GM12878 (cell line): ENCODE data around the gene PDGFA. TPM values are rescaled to one million over a fixed set of nuclear protein-coding genes. Genes with fewer than 3 reads are reported as not detected.

Experiments used
- ATAC-seq: fragments of 200-7000 bp; cut with Tn5 transposase; 3 replicates; pipeline ENCODE4 v1.9.1; 2020; ENCODE audit warnings: mild to moderate bottlenecking, moderate library complexity
- BruUV-seq: library from RNA; stranded (reverse); fragments of 400-500 nt; replicated peaks from 2 replicates; lab custom pipeline; 2021; lab: Mats Ljungman, UMichigan
- CTCF ChIA-PET: fragments of 300-600 bp; sonication (Branson Sonifier 250); formaldehyde crosslinking; extraction: SDS; loops from one replicate; lab custom pipeline; 2021; ENCODE audit warnings: inconsistent platforms; lab: Yijun Ruan, JAX
- POLR2A ChIA-PET: fragments of 350-600 bp; formaldehyde crosslinking; extraction: SDS; loops from one replicate; lab custom pipeline; 2021; ENCODE audit warnings: inconsistent platforms; lab: Charles Lee
- RAD21 ChIA-PET: fragments of 300-600 bp; sonication (Branson Sonifier 250); formaldehyde crosslinking; loops from one replicate; lab custom pipeline; 2023; ENCODE audit warnings: antibody characterized with exemption; ENCODE audit not compliant: unreplicated experiment; lab: Charles Lee
- SMC1A ChIA-PET: fragments of 300-600 bp; sonication (Branson Sonifier 250); formaldehyde crosslinking; loops from one replicate; lab custom pipeline; 2023; ENCODE audit not compliant: unreplicated experiment, uncharacterized antibody; lab: Charles Lee
- DNase-seq: peaks from one replicate; pipeline ENCODE4 v3.0.0-alpha.2; 2011; ENCODE audit warnings: low read depth, low spot score
- FAIRE-seq: peaks from 3 replicates; lab custom pipeline; 2011; peaks lifted over from hg19 to GRCh38; lab: Jason Lieb, UNC
- H2AFZ ChIP-seq: 2 replicates; pipeline ENCODE4 v1.6.0; 2011; ENCODE audit warnings: low read depth, low read length, control low read depth; ENCODE audit not compliant: control insufficient read depth
- H3K27ac ChIP-seq: 2 replicates; pipeline ENCODE4 v1.5.1; 2011; ENCODE audit warnings: control low read depth; ENCODE audit not compliant: control insufficient read depth, insufficient read depth
- H3K27me3 ChIP-seq, 2 experiments: replicated peaks in 1 of 2; 2 replicates each; pipeline versions ENCODE4 v1.6.0 to v1.6.1; 2011; ENCODE audit warnings: low read length in 1 of 2; ENCODE audit not compliant: control insufficient read depth in 2 of 2, insufficient read depth in 2 of 2
- H3K36me3 ChIP-seq, 2 experiments: 2 replicates each; pipeline ENCODE4 v1.5.1; 2011; ENCODE audit warnings: low read length in 1 of 2; ENCODE audit not compliant: control insufficient read depth in 2 of 2, insufficient read depth in 2 of 2
- H3K4me1 ChIP-seq: 2 replicates; pipeline ENCODE4 v1.6.1; 2011; ENCODE audit warnings: mild to moderate bottlenecking, low read length, moderate library complexity, mixed read lengths; ENCODE audit not compliant: control insufficient read depth, insufficient read depth
- H3K4me2 ChIP-seq: 2 replicates; pipeline ENCODE4 v1.6.0; 2011; ENCODE audit warnings: control low read depth; ENCODE audit not compliant: control insufficient read depth, insufficient read depth
- H3K4me3 ChIP-seq: fragments of 200-600 bp; sonication (generic); 2 replicates; pipeline ENCODE4 v1.5.1; 2016
- H3K79me2 ChIP-seq: 2 replicates; pipeline ENCODE4 v1.6.0; 2011; ENCODE audit warnings: low read length; ENCODE audit not compliant: control insufficient read depth, insufficient read depth
- H3K9ac ChIP-seq: 2 replicates; pipeline ENCODE4 v1.8.0; 2011; ENCODE audit warnings: low read length, control low read depth, mixed read lengths; ENCODE audit not compliant: control insufficient read depth, insufficient read depth
- H3K9me3 ChIP-seq: replicated peaks from 3 replicates; pipeline ENCODE4 v1.5.1; 2011; ENCODE audit warnings: mild to moderate bottlenecking, low read length; ENCODE audit not compliant: control insufficient read depth, insufficient read depth
- H4K20me1 ChIP-seq: 2 replicates; pipeline ENCODE4 v1.6.0; 2011; ENCODE audit not compliant: control insufficient read depth, insufficient read depth
- BRCA1 ChIP-seq: IDR thresholded peaks from 2 replicates; pipeline ENCODE4 v1.6.1; 2011; ENCODE audit warnings: low read depth, low read length, improper control_type of control experiment
- CBFB ChIP-seq: IDR thresholded peaks from 2 replicates; pipeline ENCODE4 v1.6.1; 2016; ENCODE audit warnings: antibody characterized with exemption, low read depth
- CHD2 ChIP-seq: IDR thresholded peaks from 2 replicates; pipeline ENCODE4 v1.6.1; 2011; ENCODE audit warnings: low read depth, low read length, improper control_type of control experiment, borderline replicate concordance
- CREB1 ChIP-seq: IDR thresholded peaks from 2 replicates; pipeline ENCODE4 v1.6.1; 2012; ENCODE audit warnings: low read depth, mild to moderate bottlenecking, inconsistent platforms
- CREM ChIP-seq: IDR thresholded peaks from 2 replicates; pipeline ENCODE4 v1.6.1; 2014; ENCODE audit warnings: antibody characterized with exemption, low read depth
- DPF2 ChIP-seq: fragments of 450-650 bp; IDR thresholded peaks from 2 replicates; pipeline ENCODE4 v1.6.1; 2017; ENCODE audit warnings: mild to moderate bottlenecking
- HDAC6 ChIP-seq: fragments of 200-600 bp; sonication (generic); IDR thresholded peaks from one replicate; pipeline ENCODE4 v1.8.0; 2017; ENCODE audit warnings: antibody characterized with exemption; ENCODE audit not compliant: unreplicated experiment
- JUNB ChIP-seq: IDR thresholded peaks from 2 replicates; pipeline ENCODE4 v1.6.1; 2016; ENCODE audit warnings: antibody characterized with exemption, mild to moderate bottlenecking
- MEF2B ChIP-seq: fragments of 450-650 bp; IDR thresholded peaks from 2 replicates; pipeline ENCODE4 v1.6.1; 2018; ENCODE audit warnings: mild to moderate bottlenecking, moderate library complexity; ENCODE audit not compliant: partially characterized antibody, poor library complexity, severe bottlenecking
- PAX8 ChIP-seq: fragments of 450-650 bp; IDR thresholded peaks from 2 replicates; pipeline ENCODE4 v1.6.1; 2017; ENCODE audit warnings: mild to moderate bottlenecking, moderate library complexity
- RB1 ChIP-seq: fragments of 450-650 bp; formaldehyde crosslinking; IDR thresholded peaks from 2 replicates; pipeline ENCODE4 v1.6.1; 2017; ENCODE audit warnings: mild to moderate bottlenecking, borderline replicate concordance
- SMAD1 ChIP-seq: fragments of 450-650 bp; IDR thresholded peaks from 2 replicates; pipeline ENCODE4 v1.6.1; 2018; ENCODE audit warnings: mild to moderate bottlenecking, low read depth; ENCODE audit not compliant: partially characterized antibody
- SPI1 ChIP-seq: IDR thresholded peaks from 2 replicates; pipeline ENCODE4 v1.6.1; 2011; ENCODE audit warnings: low read depth, mild to moderate bottlenecking, low read length, moderate library complexity, borderline replicate concordance; ENCODE audit not compliant: insufficient read depth
- STAT1 ChIP-seq: fragments of 450-650 bp; conservative IDR thresholded peaks from 2 replicates; pipeline ENCODE4 v1.6.1; 2014; ENCODE audit warnings: antibody characterized with exemption, mild to moderate bottlenecking
- ZNF622 ChIP-seq: fragments of 450-650 bp; IDR thresholded peaks from 2 replicates; pipeline ENCODE4 v1.6.1; 2017; ENCODE audit warnings: mild to moderate bottlenecking, inconsistent platforms
- ZSCAN29 ChIP-seq: fragments of 450-650 bp; IDR thresholded peaks from 2 replicates; pipeline ENCODE4 v1.6.1; 2017; ENCODE audit warnings: mild to moderate bottlenecking, moderate library complexity
- WGBS: methylation state at CpG from one replicate; pipeline ENCODE4 v1.1.6; 2016; ENCODE audit warnings: low lambda C conversion rate; ENCODE audit not compliant: insufficient replicate concordance, insufficient coverage; ENCODE audit errors: missing lambda C conversion rate; 5-methylcytosine and 5-hydroxymethylcytosine counted together
- in situ Hi-C: fragments of 300-500 bp; cut with MboI; formaldehyde crosslinking; loops from 9 replicates; pipeline ENCODE4 v1.14.3; 2018; ENCODE audit warnings: mixed read lengths
- intact Hi-C: fragments of 100-400 bp; cut with micrococcal nuclease; formaldehyde crosslinking; loops from one replicate; pipeline ENCODE4 v1.14.2; 2022; ENCODE audit not compliant: unreplicated experiment
- polyA plus RNA-seq, 11 experiments: library from polyadenylated mRNA; depleted of rRNA in 4 of 11; unstranded in 6 of 11; stranded (reverse) in 5 of 11; fragments of >200 nt; fragmentation: Nextera tagmentation in 4 of 11; fragmentation: Illumina TruSeq in 1 of 11; extraction: Ambion mirVana in 4 of 11; extraction: Trizol in 1 of 11; gene quantifications; 1 replicate in 1 of 11; 2 replicates in 10 of 11; pipeline versions ENCODE4 v1.2.1 to v1.2.3, GENCODE V29; 2011 to 2016; ENCODE audit warnings: inconsistent platforms in 2 of 11, missing spikeins in 2 of 11, low read depth in 1 of 11
- total RNA-seq, 4 experiments: library from RNA; depleted of rRNA in 3 of 4; stranded (reverse); fragments of >200 nt in 3 of 4; fragmentation: Illumina TruSeq in 1 of 4; extraction: Trizol in 1 of 4; gene quantifications; 2 replicates each; pipeline versions ENCODE4 v1.2.1 to v1.2.3, GENCODE V29; 2013 to 2021
- TF ChIP-seq, protein P1 (sequence below): IDR thresholded peaks from 2 replicates; pipeline ENCODE4 v1.6.1; 2011; ENCODE audit warnings: low read depth, mild to moderate bottlenecking, low read length, moderate library complexity, borderline replicate concordance; ENCODE audit errors: extremely low read depth

PDGFA gene
- total and polyA plus RNA-seq, 10 of the 15 experiments (the other 5 are each of a cell fraction or from before 2014, with no cell fraction given): 2.5 to 10.0 (median 5.6) TPM

DNA sequence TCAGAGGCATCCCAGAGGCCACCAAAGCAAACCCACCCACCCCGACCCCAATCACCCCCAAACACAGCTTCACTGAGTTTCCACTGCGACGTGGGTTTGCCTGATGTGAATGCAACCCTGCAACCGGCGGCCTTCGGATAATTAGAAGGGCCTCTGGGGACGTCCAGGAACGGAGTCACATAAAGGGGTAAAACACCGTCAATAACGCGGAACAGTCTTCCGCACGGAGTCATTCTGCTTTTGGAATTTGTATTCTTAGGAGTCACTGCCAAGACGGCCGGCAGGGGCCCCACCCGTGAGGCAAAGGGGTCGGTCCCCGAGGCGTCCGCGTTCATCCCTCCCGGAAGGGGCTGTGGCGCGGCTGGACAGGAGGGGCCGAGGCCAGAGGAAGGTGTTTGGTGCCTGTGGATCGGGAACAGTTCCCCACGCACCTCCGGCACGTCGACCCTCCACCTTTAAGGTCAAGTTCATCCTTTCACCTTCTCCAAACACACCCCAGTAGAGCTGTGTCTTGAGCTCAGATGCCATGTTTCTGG, 36.7 kb upstream of the PDGFA start:
- no peaks in the 10 kb centered on the region for H3K27me3 ChIP-seq
- peaks cover 2% of the 10 kb centered on the region; the same call in 1 of the 3 replicates for H3K9me3 ChIP-seq
- 89% methylated on average over 25 of the region's 30 CpGs for WGBS
- H3K27ac ChIP-seq: no peak overlapping the region
- no peak overlapping the region for H3K9ac ChIP-seq
- ChIA-PET CTCF (no interaction called here), POLR2A (no interaction called here), RAD21 (no interaction called here), SMC1A (no interaction called here)
- BruUV-seq: no TSS peak
- H3K79me2 ChIP-seq: no peaks in the 10 kb centered on the region
- H3K4me2 ChIP-seq: no peak overlapping the region
- no peak overlapping the region for H2AFZ ChIP-seq
- intact Hi-C loops (no loop called here), in situ Hi-C loops (no loop called here)
- H3K4me1 ChIP-seq: no peaks in the 10 kb centered on the region
- no peaks in the 10 kb centered on the region for H4K20me1 ChIP-seq
- TF ChIP-seq SMAD1: no peak
- TF ChIP-seq, protein P1, sequence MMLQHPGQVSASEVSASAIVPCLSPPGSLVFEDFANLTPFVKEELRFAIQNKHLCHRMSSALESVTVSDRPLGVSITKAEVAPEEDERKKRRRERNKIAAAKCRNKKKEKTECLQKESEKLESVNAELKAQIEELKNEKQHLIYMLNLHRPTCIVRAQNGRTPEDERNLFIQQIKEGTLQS: no peak
- no peak for TF ChIP-seq BRCA1
- no peak for TF ChIP-seq HDAC6
- no peak for TF ChIP-seq CBFB
- TF ChIP-seq SPI1: no peak
- no peak for TF ChIP-seq DPF2
- TF ChIP-seq MEF2B: no peak
- TF ChIP-seq RB1: no peak
- no peak for TF ChIP-seq ZNF622
- no peak for TF ChIP-seq ZSCAN29
- no peak for TF ChIP-seq CHD2
- TF ChIP-seq PAX8: no peak
- TF ChIP-seq STAT1: no peak
- no peak for TF ChIP-seq JUNB
- TF ChIP-seq CREB1: no peak
- TF ChIP-seq CREM: no peak
- no peak overlapping the region for H3K4me3 ChIP-seq
- ATAC-seq: no peak
- DNase-seq: no peak
- H3K36me3 ChIP-seq: no peaks in the 10 kb centered on the region
- no peak for FAIRE-seq
